Measurements from ENCODE around the gene HYAL1.
"Not testable (repeated sequence)": the region's sequence is repeated elsewhere in the genome, so short reads cannot be mapped to it uniquely, and the experiment has no call there.

HYAL1 gene

GRCh38 chr3:50272911-50273688 is 30.3 kb downstream of the HYAL1 start:
- peak; percentile 47 for DNase-seq (ENCODE audit: low read depth)

DNA sequence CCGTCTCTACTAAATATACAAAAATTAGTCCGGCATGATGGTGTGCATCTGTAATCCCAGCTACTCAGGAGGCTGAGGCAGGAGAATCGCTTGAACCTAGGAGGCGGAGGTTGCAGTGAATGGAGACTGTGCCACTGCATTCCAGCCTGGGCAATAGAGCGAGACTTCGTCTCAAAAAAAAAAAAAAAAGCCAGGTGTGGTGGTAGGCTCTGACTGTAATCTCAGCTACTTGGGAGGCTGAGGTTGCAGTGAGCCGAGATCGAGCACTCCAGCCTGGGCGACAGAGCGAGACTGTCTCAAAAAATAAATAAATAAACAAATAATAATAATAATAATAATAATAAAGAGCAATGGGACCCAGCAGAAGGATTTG is 30.9 kb downstream of the HYAL1 start:
- not testable (repeated sequence) for DNase-seq (ENCODE audit: low read depth)

- no peak for DNase-seq (ENCODE audit: low read depth)
Observed at GRCh38 chr3:50271314-50271936, 31.9 kb downstream of the HYAL1 start.

DNA sequence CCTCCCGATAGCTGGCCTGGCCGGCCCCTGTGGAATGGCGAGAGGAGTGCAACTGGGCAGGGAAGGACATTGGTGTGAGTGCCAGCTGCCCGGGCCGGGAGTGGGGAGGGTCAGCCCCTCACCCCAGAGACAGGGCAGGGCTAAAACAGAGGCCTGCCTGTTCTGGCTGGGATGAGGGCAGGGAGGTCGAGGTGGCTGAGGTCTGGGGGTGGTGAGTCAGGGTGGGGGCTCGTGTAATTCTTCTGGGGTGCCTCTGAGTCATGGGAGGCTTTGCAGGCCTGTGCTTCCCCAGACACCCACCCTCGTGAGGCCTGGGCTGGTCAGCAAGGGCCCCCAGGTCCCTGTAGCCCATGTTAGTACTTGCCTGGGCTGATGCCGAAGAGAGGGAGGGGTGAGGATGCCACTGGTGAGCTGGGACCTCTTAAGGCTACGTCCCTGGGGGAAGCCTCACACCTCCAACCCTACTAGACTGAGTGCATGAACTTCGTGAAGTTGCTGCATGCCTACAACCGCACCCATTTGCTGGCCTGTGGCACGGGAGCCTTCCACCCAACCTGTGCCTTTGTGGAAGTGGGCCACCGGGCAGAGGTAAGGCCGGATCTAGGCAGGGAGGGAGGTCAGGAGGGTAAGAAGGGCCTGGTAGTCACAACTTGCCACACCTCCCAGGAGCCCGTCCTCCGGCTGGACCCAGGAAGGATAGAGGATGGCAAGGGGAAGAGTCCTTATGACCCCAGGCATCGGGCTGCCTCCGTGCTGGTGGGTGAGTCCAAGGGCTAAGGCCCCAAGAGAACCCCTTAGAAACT is 32.8 kb downstream of the HYAL1 start:
- DNase-seq (ENCODE audit: low read depth): peak; percentile 23

- DNase-seq (ENCODE audit: low read depth): no peak
Observed at GRCh38 chr3:50269977-50270413, 33.4 kb downstream of the HYAL1 start.

DNA sequence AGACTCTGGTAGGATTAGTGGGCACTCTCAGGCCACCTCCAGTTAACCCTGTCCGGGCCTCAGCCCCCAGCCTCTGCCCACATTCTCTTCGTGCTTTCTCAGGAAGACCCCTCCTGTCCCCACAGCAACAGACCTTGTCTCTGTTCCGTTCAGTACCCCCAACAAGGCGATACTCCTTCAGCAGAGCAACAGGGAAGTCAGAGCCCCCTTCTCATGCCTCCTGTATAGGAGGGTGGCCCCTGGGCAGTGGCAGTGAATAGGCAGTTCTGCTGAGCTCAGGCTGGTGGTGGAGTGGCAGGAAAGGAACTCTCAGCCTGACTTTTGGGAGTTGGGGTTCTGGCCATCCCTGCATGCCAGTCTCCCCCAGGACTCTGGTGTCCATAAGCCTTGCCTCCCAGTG is 33.9 kb downstream of the HYAL1 start:
- DNase-seq (ENCODE audit: low read depth): no peak

GRCh38 chr3:50268703-50269451 is 34.5 kb downstream of the HYAL1 start, which contains the start of gene SEMA3B:
TSS of gene SEMA3B (plus strand) at chr3:50269147. CDS start at chr3:50269241, 94 bp downstream.
- DNase-seq (ENCODE audit: low read depth): no peak

DNA sequence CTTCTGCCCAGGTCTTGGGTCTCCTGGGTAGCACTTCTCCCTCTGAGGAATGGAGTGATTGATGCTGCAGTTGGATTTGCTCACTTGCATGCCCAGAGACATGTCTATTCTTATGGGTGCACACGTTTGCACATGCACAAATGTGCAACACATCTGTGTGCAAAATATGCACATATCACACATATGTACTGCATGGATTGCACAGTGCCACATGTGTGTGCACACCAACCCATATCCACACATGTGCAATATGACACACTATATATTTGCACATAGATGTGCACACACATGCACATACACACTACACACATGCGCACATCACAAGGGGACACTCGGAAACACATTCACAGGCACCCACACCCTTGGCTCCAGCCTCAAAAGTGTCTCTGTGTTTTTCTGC is 35.1 kb downstream of the HYAL1 start:
- no peak for DNase-seq (ENCODE audit: low read depth)

GRCh38 chr3:50267280-50267913 is 36.0 kb downstream of the HYAL1 start:
- no peak for DNase-seq (ENCODE audit: low read depth)

DNA sequence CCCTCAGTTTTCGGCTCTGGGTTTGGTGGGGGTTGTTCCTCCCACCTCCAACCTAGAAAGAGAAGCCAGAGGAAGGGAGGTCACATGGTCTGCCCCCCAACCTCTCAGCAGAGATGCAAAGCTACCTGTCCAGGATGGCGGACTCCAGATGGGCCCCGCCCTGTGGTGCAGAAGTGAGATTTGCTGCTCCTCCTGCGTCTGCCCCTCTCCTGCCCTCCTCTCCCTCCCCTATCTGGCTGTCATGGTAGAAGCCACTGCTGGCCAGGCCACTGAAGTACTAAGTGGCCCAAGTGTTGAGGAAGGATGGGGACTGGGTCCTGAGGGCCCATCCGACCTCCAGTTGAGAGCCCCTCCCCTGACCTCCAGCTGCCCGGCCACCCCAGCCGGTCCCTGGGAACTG is 36.5 kb downstream of the HYAL1 start:
- DNase-seq (ENCODE audit: low read depth): no peak

GRCh38 chr3:50266017-50266416 is 37.4 kb downstream of the HYAL1 start:
- no peak for DNase-seq (ENCODE audit: low read depth)

DNA sequence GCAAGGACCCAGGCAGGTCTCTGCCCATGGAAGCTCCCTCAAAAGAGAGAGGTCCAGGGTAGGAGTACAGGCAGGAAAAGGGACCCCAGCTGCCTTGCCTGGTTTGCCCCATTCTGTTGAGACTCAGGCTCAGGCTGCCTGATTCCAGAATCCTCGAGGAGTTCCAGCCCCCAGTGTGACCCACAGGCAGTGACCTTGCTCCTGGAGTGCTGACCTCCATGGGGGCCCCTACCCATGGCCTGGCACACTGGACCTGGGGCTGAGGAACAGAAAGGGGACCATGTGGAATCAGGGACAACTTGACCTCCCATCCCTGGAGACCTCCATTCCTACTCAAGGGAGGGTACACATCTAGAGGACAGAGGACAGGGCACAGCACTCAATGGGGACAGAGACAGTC is 37.8 kb downstream of the HYAL1 start:
- no peak for DNase-seq (ENCODE audit: low read depth)

DNA sequence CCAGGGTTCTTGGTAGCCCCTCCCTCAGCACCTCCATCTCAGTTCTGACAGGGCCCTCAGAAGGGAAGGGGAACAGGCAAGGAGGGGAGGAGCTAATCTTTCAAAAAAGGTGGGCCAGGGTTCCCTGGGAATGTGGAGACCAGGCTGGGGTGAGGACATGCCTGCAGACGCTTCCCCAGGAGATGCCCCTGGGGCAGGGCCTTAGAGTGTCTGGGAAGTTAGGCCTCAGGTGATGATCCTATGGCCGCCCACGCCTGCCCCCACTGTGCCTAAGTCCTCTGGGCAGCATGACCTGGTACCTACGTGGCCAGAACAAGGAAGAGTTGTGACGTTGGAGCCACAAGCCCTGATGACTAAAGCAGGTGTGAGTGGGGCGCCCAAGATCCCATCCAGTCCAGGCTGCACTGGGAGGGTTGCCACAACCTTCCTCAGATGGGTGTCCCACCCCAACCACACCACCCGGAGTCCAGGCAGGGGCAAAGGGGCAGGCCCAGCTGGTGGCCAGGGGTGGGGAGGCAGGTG is 38.3 kb downstream of the HYAL1 start:
- no peak for DNase-seq (ENCODE audit: low read depth)

GRCh38 chr3:50264383-50264963 is 38.9 kb downstream of the HYAL1 start:
- DNase-seq (ENCODE audit: low read depth): peak; percentile 81

DNA sequence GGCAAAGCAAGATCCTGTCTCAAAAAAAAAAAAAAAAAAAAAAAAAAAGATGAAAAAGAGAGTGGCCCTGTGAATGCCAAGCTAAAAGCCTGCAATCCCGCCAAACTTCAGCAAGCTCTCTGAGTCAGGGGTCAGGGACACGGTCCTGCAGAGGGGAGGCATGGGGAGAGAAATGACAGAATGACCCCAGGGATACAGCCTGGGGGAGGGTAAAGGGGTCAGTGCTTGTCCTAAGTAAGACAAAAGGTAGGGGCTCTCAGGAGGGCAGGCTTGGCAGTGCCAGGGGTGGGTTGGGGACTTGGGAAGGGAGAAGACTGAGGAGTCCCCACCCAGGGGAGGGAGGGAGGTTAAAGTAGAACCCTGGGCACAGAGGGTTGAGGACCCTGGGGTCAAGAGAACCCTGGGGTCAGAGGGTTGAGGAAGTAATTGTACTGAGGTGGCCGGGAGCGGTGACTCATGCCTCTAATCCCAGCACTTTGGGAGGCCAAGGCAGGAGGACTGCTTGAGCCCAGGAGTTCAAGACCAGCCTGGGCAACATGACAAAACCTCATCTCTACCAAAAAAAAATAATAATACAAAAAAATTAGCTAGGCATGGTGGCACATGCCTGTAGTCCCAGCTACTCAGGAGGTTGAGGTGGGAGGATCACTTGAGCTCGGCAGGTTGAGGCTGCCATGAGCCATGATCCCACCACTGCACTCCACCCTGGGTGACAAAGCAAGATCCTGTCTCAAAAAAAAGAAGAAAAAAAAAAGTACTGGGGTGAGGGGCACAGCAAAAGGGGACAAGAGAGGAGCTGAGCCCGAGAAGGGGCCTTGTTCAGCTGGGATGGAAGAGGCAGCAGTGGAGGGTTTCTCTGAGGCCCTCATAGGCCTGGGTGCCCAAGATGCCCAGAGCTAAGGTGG is 39.6 kb downstream of the HYAL1 start:
- DNase-seq (ENCODE audit: low read depth): no peak

GRCh38 chr3:50262778-50263177 is 40.6 kb downstream of the HYAL1 start:
- DNase-seq (ENCODE audit: low read depth): no peak

- not testable (repeated sequence) for DNase-seq (ENCODE audit: low read depth)
Observed at GRCh38 chr3:50262200-50262599, 41.2 kb downstream of the HYAL1 start.

- DNase-seq (ENCODE audit: low read depth): no peak
Observed at GRCh38 chr3:50261505-50261904, 41.9 kb downstream of the HYAL1 start.

DNA sequence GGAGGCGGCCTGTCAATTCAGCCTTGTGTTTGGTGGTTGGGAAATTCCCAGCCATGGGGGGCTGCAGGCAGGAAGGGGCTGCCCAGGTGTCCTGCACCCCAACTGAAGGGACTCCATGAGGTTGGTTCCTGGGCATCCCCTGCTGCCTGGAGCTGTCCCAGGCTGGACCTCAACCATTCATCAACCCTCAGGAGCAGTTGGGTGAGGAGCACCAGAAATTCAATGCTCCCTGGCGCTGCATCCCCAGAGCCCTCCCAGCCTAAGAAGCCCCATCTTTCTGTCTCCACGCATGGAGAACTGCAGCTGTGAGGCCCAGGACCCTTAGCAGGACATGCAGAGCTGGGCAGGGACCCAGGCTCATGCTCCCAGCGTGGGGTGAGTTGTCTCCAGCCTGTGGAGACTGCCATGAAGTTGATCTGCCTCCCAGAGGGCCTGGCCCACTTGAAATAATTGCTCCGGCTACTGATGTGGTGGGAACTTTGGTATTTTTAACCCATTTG is 42.4 kb downstream of the HYAL1 start:
- DNase-seq (ENCODE audit: low read depth): no peak
